Breast epithelium (tissue), 3 donors: ENCODE measurements around the gene CDHR3.

Experiments used
- POLR2A ChIP-seq: fragments of 450-650 bp; IDR thresholded peaks from one replicate; pipeline ENCODE4 v1.6.1; 2016; ENCODE audit warnings: antibody characterized with exemption, mild to moderate bottlenecking, moderate library complexity
- TF ChIP-seq, protein P1 (sequence below), 3 donors: fragments of 450-650 bp; IDR thresholded peaks; one replicate each; pipeline ENCODE4 v1.5.1; 2016 to 2017; ENCODE audit warnings: antibody characterized with exemption in 3 of 3, mild to moderate bottlenecking in 3 of 3, moderate library complexity in 3 of 3

DNA sequence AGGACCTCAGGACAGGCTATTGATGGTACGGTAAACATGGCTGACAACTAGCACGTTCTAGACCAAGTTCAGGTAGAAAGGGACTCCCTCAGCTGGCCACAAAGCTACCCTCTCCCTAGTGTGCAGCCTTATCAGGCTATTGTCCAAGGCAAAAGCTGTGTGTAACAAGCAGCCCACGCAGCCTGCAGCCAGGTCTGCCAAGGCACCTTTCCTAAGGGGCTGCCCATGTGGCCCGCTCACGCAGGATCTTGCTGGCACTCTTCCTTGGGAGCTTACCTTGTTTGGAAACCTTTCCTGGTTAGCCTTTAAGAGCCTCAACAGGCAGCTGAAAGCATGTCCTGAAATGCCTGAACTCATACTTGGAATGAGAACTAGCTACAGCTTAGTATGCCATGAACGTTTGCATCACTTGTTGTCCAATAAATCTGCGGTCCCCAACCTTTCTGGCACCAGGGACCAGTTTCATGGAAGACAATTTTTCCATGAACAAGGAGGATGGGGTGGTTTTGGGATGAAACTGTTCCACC lies 97.4 kb downstream of the CDHR3 start:
- TF ChIP-seq, protein P1, sequence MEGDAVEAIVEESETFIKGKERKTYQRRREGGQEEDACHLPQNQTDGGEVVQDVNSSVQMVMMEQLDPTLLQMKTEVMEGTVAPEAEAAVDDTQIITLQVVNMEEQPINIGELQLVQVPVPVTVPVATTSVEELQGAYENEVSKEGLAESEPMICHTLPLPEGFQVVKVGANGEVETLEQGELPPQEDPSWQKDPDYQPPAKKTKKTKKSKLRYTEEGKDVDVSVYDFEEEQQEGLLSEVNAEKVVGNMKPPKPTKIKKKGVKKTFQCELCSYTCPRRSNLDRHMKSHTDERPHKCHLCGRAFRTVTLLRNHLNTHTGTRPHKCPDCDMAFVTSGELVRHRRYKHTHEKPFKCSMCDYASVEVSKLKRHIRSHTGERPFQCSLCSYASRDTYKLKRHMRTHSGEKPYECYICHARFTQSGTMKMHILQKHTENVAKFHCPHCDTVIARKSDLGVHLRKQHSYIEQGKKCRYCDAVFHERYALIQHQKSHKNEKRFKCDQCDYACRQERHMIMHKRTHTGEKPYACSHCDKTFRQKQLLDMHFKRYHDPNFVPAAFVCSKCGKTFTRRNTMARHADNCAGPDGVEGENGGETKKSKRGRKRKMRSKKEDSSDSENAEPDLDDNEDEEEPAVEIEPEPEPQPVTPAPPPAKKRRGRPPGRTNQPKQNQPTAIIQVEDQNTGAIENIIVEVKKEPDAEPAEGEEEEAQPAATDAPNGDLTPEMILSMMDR (IDR thresholded peaks at IDR 0.05) = no peak
- no peak for TF ChIP-seq POLR2A
